Duodenal mucosa (tissue), 2 donors: ENCODE measurements around the gene ANAPC7.
"Not testable (repeated sequence)": the region's sequence is repeated elsewhere in the genome, so short reads cannot be mapped to it uniquely, and the experiment has no call there.

Experiments used
- H3K27ac ChIP-seq: one replicate; pipeline ENCODE4 v1.7.0; 2013; ENCODE audit warnings: low read depth, low read length
- H3K27me3 ChIP-seq, 2 donors: one replicate each; pipeline ENCODE4 v1.7.0; 2013; ENCODE audit warnings: low read length in 2 of 2, control low read depth in 1 of 2; ENCODE audit not compliant: insufficient read depth in 2 of 2, control insufficient read depth in 1 of 2
- H3K36me3 ChIP-seq, 2 donors: one replicate each; pipeline ENCODE4 v1.7.0; 2013; ENCODE audit warnings: low read length in 2 of 2, control low read depth in 1 of 2; ENCODE audit not compliant: insufficient read depth in 2 of 2, control insufficient read depth in 1 of 2
- H3K4me1 ChIP-seq, 2 donors: one replicate each; pipeline ENCODE4 v1.7.0; 2013; ENCODE audit warnings: low read length in 2 of 2, control low read depth in 1 of 2; ENCODE audit not compliant: insufficient read depth in 2 of 2, control insufficient read depth in 1 of 2
- H3K4me3 ChIP-seq, 2 donors: one replicate each; pipeline ENCODE4 v1.7.0; 2013; ENCODE audit warnings: low read length in 2 of 2, low read depth in 1 of 2
- H3K9ac ChIP-seq, 2 donors: one replicate each; pipeline ENCODE4 v1.7.0; 2013; ENCODE audit warnings: low read length in 2 of 2, low read depth in 1 of 2
- H3K9me3 ChIP-seq, 2 donors: one replicate each; pipeline ENCODE4 v1.7.0; 2013; ENCODE audit warnings: low read length in 2 of 2, control low read depth in 1 of 2; ENCODE audit not compliant: control insufficient read depth in 1 of 2

ANAPC7 gene

DNA sequence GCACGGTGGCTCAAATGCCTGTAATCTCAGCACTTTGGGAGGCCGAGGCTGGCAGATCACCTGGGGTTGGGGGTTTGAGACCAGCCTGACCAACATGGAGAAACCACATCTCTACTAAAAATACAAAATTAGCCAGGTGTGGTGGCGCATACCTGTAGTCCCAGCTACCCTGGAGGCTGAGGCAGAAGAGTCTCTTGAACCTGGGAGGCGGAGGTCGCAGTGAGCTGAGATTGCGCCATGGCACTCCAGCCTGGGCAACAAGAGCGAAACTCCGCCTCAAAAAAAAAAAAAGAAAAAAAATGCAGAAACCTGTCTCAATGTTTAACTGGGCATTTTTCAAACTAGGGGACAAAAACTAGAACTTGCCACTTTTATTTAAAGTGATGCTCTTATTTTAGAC lies 63.2 kb downstream of the ANAPC7 start:
- H3K27ac ChIP-seq, H3K9me3 ChIP-seq, H3K4me3 ChIP-seq, H3K9ac ChIP-seq, H3K27me3 ChIP-seq: not testable (repeated sequence)
- H3K36me3 ChIP-seq: peaks cover 77 to 100% of the 10 kb centered on the region in 2 donors
- peaks cover 4 to 11% of the 10 kb centered on the region in 2 donors for H3K4me1 ChIP-seq

DNA sequence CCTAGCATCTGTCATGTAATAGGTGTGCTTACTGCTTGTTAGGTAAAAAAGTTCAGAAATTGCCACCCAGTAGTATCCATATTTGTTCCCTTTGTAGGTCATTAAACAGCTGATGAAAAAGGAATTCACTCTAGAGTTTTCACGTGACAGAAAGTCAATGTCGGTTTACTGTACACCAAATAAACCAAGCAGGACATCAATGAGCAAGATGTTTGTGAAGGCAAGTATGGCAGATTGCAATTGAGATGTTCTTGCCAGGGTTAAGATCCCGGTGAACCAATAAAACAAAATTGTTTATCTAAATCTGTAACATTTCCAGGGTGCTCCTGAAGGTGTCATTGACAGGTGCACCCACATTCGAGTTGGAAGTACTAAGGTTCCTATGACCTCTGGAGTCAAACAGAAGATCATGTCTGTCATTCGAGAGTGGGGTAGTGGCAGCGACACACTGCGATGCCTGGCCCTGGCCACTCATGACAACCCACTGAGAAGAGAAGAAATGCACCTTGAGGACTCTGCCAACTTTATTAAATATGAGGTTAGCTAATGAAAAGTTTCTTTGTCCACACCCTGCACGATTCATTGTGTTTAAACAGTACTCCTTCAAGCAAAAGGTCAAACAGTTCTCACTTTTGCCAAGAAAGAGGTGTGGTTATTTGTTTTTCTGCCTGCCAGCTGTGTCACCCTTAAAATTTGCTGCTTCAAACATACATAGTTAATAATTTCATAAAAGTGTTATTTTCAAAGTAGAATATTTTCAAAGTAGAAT lies 64.1 kb downstream of the ANAPC7 start:
- H3K9ac ChIP-seq: no peak overlapping the region
- no peaks in the 10 kb centered on the region for H3K27me3 ChIP-seq
- H3K4me1 ChIP-seq: peaks cover 4 to 11% of the 10 kb centered on the region in 2 donors
- no peak overlapping the region for H3K4me3 ChIP-seq
- no peak overlapping the region for H3K27ac ChIP-seq
- H3K36me3 ChIP-seq: peaks cover 74 to 100% of the 10 kb centered on the region in 2 donors
- no peaks in the 10 kb centered on the region for H3K9me3 ChIP-seq

DNA sequence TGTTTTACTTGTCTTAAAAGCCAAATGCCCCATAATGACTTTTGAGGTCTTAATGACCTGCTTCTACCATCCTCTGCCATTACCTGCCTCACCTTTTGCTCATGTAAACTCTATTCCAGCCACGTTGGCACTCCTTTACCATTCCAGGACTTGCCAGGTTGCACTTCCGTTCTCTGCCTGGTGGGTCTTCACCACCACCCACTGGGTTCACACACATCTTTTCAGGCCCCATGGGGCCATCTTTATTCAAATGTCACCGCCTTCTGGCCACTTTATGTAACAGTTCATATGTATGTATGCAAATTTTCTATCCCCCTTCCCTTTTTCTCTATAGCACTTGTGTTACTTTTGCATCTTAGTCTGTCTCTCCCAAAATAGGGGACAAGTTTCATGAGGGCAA lies 64.8 kb downstream of the ANAPC7 start:
- Histone ChIP-seq H3K4me1 (peaks cover 4 to 11% of the 10 kb centered on the region in 2 donors), H3K4me3 (no peak overlapping the region), H3K27me3 (no peaks in the 10 kb centered on the region), H3K36me3 (peaks cover 73 to 100% of the 10 kb centered on the region in 2 donors), H3K9ac (no peak overlapping the region), H3K9me3 (no peaks in the 10 kb centered on the region), H3K27ac (no peak overlapping the region)

DNA sequence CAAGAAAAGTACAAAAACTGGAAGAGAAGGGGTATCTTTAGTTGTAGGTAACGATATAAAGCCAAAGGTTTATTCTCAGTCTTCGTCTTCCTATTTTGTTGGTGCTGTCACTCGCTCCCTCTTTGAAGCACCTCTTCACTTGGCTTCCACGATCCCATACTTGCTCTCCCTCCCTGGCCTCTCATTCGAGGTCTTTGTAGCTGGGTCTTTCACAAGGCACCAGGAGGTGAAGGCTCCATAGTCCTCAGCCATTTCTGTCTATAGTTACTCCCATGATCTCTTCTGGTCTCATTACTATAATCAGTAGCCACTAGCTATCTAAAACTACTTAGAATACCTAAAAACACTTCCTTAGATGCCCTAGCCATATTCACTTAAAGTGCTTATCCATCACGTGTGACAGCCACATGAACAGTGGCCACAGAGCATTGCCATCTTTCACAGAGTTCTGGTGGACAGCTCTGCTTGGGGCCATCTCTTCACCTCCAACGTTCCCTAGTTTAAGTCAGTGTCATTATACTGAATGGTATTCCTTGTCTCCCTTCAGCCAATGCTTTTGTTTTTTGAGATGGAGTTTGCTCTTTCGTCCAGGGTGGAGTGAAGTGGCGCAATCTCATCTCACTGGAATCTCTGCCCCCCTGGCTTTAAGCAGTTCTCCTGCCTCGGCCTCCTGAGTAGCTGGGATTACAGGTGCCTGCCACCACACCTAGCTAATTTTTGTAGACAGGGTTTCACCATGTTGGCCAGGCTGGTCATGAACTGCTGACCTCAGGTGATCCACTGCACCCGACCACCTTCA lies 65.4 kb downstream of the ANAPC7 start:
- Histone ChIP-seq H3K9ac (no peak overlapping the region), H3K4me3 (no peak overlapping the region), H3K4me1 (peaks cover 4 to 11% of the 10 kb centered on the region in 2 donors), H3K36me3 (peaks cover 75 to 99% of the 10 kb centered on the region in 2 donors), H3K27ac (no peak overlapping the region), H3K27me3 (no peaks in the 10 kb centered on the region), H3K9me3 (no peaks in the 10 kb centered on the region)

DNA sequence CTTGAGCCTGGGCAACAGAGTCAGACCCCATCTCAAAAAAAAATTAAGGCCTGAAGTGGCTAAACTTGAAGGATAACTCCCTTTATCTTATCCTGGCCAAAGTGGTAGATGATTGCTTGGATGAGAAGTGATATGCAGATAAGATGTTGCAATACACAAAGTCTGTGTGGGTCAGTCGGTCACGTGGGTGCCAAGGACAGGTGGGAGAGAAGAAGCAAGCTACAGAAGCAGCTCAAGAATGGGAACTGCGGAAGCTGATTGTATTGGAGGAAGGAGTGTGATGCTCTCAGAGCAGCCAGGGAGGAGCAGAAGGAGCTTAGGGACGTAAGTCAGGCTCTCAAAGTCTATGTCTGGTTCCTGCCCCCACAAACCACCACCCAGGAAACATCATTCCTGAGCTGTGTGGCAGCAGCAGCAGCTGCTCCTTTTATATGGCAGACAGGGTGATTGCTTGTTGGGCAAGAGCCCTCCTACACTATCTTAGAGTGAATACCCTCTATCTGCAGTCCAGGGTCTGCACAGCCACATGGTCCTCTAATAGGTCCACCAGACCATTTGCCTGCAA lies 67.9 kb downstream of the ANAPC7 start:
- no peaks in the 10 kb centered on the region for H3K9me3 ChIP-seq
- no peak overlapping the region for H3K9ac ChIP-seq
- H3K4me3 ChIP-seq: no peak overlapping the region
- H3K4me1 ChIP-seq: peaks cover 4 to 11% of the 10 kb centered on the region in 2 donors
- no peaks in the 10 kb centered on the region for H3K27me3 ChIP-seq
- H3K36me3 ChIP-seq: peaks cover 69 to 94% of the 10 kb centered on the region in 2 donors
- no peak overlapping the region for H3K27ac ChIP-seq

DNA sequence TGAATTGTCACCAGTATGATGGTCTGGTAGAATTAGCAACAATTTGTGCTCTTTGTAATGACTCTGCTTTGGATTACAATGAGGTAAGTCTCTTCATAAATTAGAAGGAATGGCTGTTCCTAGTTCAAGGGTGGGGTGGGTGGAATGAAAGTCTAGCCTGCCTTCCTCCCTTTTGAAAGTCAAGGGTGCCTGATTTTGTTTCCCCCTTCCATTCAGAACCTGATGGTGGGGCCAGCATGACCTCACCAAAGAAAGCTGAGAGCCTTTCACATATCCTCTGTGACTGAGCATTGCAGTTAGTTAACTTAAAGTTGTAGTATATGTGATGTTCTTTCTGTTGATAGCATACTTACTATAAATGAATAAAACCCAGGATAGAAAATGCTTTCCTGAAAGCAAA lies 70.3 kb downstream of the ANAPC7 start:
- Histone ChIP-seq H3K36me3 (peaks cover 72 to 92% of the 10 kb centered on the region in 2 donors), H3K9me3 (no peaks in the 10 kb centered on the region), H3K9ac (no peak overlapping the region), H3K4me1 (peaks cover 0 to 7% of the 10 kb centered on the region in 2 donors), H3K4me3 (no peak overlapping the region), H3K27ac (no peak overlapping the region), H3K27me3 (no peaks in the 10 kb centered on the region)

DNA sequence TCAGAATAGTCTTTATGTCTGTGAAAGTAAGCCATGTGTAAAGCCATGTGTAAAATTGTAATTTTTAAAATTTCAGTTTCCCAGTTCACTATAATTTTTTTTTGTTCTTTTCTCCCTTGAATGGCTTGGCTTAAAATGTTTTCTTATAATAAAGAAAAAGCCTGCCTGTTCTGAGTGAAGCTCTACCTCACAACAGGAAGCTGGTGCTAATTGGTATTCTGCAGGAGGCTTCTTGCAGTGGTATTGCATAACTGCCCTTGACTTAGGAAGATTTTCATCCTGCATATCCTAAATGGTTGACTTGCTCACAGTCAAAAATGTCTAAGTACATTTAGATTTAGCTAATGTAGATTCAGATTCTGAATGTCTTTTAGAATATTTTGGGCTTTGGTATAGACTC lies 73.0 kb downstream of the ANAPC7 start:
- Histone ChIP-seq H3K27me3 (no peaks in the 10 kb centered on the region), H3K27ac (no peak overlapping the region), H3K4me1 (peaks cover 0 to 7% of the 10 kb centered on the region in 2 donors), H3K4me3 (no peak overlapping the region), H3K36me3 (peaks cover 64 to 92% of the 10 kb centered on the region in 2 donors), H3K9me3 (no peaks in the 10 kb centered on the region), H3K9ac (no peak overlapping the region)

DNA sequence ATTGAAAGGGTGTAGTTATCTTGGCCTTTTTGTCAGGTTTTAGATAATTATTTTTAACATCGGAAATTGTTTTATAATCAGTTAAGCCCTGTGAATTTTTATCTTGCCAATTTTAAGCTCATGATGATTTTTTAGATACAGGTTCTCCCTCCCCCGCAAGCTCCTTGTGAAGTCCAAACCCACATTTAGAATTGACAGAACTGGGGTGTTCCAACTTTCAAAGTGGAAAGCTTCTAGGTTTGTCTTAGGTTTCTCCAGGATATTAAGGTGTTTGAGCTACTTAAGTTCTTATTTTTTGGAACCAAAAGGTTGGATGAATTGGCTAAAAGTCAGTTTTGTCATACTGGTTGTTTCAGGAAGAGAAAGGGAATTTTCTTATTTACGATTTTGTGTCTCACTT lies 73.4 kb downstream of the ANAPC7 start:
- no peaks in the 10 kb centered on the region for H3K9me3 ChIP-seq
- no peak overlapping the region for H3K27ac ChIP-seq
- H3K36me3 ChIP-seq: peaks cover 60 to 92% of the 10 kb centered on the region in 2 donors
- no peak overlapping the region for H3K9ac ChIP-seq
- H3K27me3 ChIP-seq: no peaks in the 10 kb centered on the region
- peaks cover 0 to 7% of the 10 kb centered on the region in 2 donors for H3K4me1 ChIP-seq
- no peak overlapping the region for H3K4me3 ChIP-seq

DNA sequence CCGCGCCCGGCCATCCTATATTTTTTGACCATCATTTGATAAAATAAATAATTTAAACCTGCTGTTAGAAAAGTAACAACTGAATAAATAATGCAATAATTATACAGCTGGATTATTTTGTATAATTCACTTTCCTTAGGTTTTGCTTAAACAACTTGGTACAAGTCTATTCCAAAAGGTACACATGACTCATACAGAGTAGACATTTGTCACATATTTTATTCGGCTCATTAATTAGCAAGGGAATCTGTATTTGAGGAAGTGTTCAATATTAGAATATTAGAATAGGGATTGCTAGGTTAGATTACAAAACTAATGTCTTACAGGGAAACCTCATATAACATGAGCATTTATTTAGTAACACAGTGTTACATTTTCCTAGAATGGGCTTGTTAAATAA lies 73.8 kb downstream of the ANAPC7 start:
- peaks cover 56 to 90% of the 10 kb centered on the region in 2 donors for H3K36me3 ChIP-seq
- H3K9me3 ChIP-seq: no peaks in the 10 kb centered on the region
- H3K27me3 ChIP-seq: no peaks in the 10 kb centered on the region
- H3K4me3 ChIP-seq: no peak overlapping the region
- H3K9ac ChIP-seq: no peak overlapping the region
- H3K27ac ChIP-seq: no peak overlapping the region
- peaks cover 0 to 7% of the 10 kb centered on the region in 2 donors for H3K4me1 ChIP-seq
